HG03571 (cell line): ENCODE data around the gene SERPINB13.
"Not testable (repeated sequence)": the region's sequence is repeated elsewhere in the genome, so short reads cannot be mapped to it uniquely, and the experiment has no call there.

Experiments used
- ATAC-seq: cut with Tn5 transposase; IDR thresholded peaks from one replicate; pipeline ENCODE4 v1.9.1; 2021; ENCODE audit not compliant: unreplicated experiment

SERPINB13 gene

DNA sequence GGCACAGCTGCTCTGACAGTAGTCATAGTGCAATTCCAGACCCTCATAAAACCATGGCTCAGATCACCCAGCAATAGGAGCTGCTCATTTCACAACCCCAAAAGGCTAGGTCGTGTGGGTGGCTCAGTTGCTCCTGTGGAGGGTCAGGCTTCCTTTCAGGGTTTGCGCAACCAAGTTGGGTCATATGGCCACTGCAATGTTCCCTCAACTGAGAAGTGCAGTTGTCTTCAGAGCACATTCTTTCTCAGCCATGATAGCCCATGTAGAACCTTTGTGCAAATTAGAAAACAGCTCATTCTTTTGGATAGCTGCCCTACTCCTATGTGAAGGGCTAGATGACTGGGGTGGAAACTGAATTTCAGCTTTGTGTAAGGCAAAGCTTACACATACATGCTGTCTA lies 3.2 kb downstream of the SERPINB13 start:
- no peak for ATAC-seq

- ATAC-seq, result no peak
These were observed 4.0 kb downstream of the SERPINB13 start for GRCh38 chr18:63590966-63591695.

DNA sequence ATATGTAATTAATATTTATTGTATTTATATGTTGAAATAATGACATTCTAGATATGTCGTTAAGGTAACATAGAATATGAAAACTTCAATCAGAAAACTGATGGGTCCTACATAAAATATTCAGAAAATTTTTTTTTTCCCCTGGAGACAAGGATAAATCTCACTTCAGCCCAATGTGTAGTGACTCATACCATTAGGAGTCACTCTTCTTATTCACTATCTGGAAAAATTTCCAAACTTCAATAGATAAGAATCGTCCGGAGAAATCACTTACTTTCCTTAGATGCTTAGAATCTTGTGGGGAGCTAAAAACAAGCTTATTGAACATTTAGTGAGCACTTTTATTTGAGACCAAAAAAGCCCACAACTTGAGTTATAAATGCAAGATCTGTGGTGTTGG lies 4.6 kb downstream of the SERPINB13 start:
- ATAC-seq, result no peak

DNA sequence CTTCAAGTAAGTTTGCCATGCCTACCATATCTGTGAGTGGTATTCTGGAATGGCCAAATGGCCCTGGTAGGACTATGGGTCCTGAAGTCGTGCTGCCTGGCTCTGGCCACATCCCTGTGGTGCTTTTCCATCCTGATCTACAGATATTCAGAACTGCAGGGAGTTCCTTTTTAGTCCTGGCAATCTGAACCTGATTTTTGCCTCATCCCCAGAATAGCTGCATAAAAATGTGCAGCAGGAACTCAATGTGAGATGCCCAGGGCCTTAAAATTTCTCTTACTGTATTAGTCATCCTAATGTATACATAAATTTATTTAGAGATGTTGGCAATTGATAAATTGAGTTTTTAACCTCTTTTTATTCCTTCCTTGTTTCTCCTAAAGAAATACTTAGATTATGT lies 5.3 kb downstream of the SERPINB13 start:
- no peak for ATAC-seq

GRCh38 chr18:63596964-63597363 lies 9.8 kb downstream of the SERPINB13 start:
- no peak for ATAC-seq

DNA sequence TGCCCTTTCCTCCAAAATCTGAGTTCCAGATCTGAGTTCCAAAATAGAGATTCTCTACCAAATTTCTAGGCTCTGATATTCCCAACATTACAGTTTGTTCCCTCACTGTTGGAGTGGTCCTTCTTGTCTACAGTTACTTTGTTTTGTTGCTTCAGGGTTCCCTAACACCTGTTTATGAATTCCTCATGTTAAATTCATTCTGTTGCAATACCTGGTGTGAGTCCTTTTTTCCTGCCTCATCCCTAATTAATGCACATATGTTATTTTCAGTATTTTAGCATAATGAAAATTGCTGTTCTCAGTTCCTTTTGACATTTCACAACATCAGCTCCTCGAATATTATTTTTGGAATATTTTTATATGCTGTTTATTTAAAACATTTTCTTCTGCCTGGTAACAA lies 16.2 kb downstream of the SERPINB13 start:
- ATAC-seq, result no peak

- peak; percentile 97 for ATAC-seq
These were observed 16.6 kb downstream of the SERPINB13 start for GRCh38 chr18:63603772-63604171.

- no peak for ATAC-seq
These were observed 17.8 kb downstream of the SERPINB13 start for GRCh38 chr18:63604791-63605567.

- ATAC-seq, result no peak
These were observed 19.4 kb downstream of the SERPINB13 start for GRCh38 chr18:63606526-63606925.

DNA sequence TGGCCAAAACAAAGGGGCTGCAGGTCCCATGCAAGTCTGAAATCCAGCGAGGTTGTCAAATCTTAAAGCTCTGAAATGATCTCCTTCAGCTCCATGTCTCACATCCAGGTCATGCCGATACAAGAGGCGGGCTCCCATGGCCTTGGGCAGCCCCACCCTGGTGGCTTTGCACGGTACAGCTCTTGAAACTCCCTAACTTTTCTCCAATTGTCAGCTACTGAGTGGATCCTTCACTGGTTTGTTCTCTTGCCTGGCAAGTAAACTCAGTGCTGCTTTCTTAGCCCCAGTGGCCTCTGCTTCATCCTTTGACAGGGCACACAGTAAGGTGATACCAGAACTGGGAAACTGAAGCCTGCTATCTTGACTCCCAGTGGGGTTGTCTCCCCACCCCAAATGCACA lies 26.3 kb downstream of the SERPINB13 start:
- ATAC-seq, result no peak

DNA sequence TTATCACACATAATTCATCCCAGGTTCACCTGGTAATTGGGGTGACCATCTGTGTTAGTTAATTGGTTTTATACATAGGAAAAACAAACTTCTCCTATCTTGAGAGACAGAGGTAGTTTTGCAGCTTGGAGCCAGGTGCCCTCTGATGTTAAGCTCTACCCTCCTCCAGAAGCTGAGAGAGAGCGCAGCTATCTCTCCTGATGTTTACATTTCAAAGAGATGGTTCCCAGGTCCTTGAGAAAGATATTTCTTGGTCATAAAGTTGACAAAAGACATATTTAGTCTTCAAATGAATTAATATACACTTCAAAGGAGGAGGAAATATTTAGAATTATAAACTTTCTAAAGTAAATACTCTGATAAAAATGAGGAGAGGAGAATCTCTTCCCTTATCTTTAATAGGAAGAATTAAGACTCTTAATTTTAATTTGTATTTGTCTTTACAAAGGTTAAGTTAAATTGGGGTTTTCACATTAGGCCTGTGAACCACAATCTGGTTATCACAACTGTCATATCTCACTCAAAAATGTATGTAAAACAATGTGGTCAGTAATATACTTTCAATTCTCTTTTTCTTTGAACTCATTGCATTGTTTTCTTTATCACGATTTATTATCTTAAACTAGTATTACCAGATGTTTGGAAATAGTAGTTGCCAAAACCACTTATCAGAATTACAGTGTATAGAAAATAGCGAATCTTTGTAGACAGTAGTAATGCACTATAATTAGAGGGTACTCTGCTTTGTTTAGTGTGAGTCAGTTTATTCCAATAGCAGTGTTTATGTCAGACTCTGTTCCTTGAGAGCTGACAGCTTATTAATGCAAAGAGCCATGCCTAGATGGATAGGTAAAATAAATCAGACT lies 30.1 kb downstream of the SERPINB13 start:
- ATAC-seq, result peak; percentile 60

DNA sequence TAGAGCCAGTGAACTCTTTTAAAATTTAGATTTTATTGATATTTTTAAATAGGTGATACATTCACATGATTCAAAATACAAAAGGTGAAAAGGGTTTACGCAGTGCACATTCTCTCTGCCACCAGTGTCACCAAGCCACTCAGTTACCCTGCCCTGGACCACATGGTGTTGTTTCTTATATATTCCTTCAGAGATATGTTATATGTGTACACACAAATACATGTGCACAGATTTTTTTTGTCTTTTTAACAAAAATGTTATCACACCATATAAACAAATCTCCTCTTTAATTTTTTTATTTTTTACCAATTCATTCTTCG lies 30.7 kb downstream of the SERPINB13 start:
- no peak for ATAC-seq

GRCh38 chr18:63619661-63620060 lies 32.5 kb downstream of the SERPINB13 start:
- ATAC-seq, result no peak

DNA sequence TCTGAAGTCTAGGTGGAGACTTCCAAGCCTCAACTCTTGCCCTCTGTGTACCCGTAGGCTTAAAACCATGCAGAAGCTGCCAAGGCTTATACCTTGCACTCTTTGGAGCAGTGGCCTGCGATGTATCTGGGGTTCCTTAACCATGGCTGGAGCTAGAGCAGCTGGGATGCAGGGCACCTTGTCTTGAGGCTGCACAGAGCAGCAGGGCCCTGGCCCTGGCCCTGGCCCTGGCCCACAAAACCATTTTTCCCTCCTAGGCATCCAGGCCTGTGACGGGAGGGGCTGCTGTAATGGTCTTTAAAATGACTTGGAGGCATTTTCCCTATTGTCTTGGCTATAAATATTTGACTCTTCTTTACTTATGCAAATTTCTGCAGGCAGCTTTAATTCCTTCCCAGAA lies 37.7 kb downstream of the SERPINB13 start:
- no peak for ATAC-seq

DNA sequence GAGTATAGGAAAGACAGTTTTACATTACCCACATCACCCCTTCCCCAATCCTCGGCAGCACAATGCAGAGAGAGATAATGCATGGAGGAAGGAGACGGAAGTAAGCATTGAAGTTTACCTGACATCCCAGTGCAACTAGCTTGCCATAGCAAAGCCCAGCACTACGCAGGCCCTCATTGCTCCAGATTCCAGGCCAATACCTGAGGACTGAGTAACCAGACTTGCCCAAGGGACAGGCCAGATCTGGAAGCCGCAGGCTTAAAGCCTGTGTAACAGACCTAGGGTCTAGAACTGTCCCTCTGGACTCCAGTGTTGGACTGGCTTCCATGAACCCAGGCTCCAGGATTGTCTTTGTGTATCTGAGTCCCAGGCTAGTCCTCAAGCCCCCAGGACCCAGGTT lies 39.3 kb downstream of the SERPINB13 start:
- no peak for ATAC-seq

GRCh38 chr18:63627819-63628218 lies 40.7 kb downstream of the SERPINB13 start:
- no peak for ATAC-seq

- no peak for ATAC-seq
These were observed 50.6 kb downstream of the SERPINB13 start for GRCh38 chr18:63637703-63638102.

DNA sequence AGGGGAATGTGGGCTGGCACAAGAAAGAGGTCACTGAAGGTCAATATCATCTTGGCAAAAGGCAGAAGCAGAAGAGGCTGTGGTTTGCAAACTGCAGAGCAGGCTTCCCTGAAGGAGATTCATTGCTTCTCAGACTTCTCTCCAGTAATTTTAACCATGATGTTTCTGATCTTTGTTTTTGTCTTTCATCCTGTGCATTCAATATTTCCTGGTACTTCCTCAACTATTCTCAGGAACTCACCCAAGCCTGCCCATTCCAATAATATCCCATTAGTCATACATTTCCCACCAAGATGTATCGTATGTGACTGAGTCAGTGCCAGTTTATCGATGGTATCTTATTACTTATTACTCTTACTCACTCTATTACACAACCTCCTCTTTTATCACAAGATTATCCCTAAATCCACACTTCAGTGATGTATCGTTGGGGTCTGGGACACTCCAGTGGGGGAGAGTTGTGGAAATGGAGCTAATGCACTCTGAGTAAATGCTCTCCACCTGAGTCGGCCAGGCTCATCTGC lies 54.1 kb downstream of the SERPINB13 start:
- ATAC-seq, result not testable (repeated sequence)

DNA sequence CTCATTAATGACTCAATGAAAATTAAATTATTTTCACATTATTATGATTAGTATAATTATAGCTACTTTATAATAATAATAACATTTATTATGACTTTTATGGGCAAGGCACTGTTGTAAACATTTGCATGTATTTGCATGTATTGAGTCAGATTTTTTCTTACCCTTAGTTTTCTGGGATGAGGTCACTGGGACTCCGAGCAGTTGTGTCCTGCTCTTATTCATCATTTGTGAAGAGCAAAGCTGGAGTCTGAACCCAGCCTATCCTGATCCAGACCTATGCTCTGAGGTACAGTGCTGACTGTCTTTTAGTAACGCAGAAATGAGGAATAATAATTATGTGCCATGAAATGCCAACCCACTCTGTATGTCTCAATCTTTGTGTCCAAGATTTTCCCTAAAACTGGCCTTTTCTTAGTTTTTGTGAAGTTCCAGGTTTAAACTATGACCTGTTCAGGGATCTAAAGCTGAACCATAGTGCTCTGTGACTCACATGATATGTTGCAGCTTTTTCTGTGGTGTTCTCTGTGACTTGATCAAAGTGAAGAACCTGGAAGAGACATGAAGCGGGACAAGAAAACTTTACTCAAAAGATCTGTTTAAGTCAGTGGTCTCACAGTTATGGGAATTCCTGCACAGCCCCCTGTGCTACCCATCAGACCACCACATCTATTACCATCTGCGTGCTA lies 55.7 kb downstream of the SERPINB13 start:
- not testable (repeated sequence) for ATAC-seq

GRCh38 chr18:63644142-63644541 lies 57.0 kb downstream of the SERPINB13 start, which contains the start of gene SERPINB4:
Gene SERPINB4 (minus strand): TSS chr18:63644256. CDS start chr18:63643577, 679 bp downstream.
- ATAC-seq, result not testable (repeated sequence)

GRCh38 chr18:63644694-63645093 lies 57.6 kb downstream of the SERPINB13 start:
- not testable (repeated sequence) for ATAC-seq
